IMR-90 (cell line): Measurements from ENCODE around the gene AZIN2. TPM values are rescaled to one million over a fixed set of nuclear protein-coding genes. Genes with fewer than 3 reads are reported as not detected.

Source experiments
- ATAC-seq: fragments of 200-7000 bp; cut with Tn5 transposase; 2 replicates; pipeline ENCODE4 v1.9.1; 2020; ENCODE audit warnings: low read depth, mild to moderate bottlenecking, moderate library complexity
- BruUV-seq: library from RNA; stranded (reverse); fragments of 400-500 nt; replicated peaks from 2 replicates; lab custom pipeline; 2021; lab: Mats Ljungman, UMichigan
- CTCF ChIA-PET: fragments of 300-600 bp; formaldehyde crosslinking; extraction: SDS; loops from one replicate; lab custom pipeline; 2021; ENCODE audit warnings: antibody characterized with exemption; lab: Yijun Ruan, JAX
- POLR2A ChIA-PET: fragments of 300-600 bp; sonication (Branson Sonifier 250); formaldehyde crosslinking; loops from one replicate; lab custom pipeline; 2022; ENCODE audit warnings: antibody characterized with exemption; ENCODE audit not compliant: unreplicated experiment; lab: Charles Lee
- DNase-seq: peaks from one replicate; pipeline ENCODE4 v3.0.0; 2013
- H2AFZ ChIP-seq: replicated peaks from 2 replicates; pipeline ENCODE3; 2013; ENCODE audit warnings: low read length, mild to moderate bottlenecking; ENCODE audit not compliant: poor library complexity
- H2AK5ac ChIP-seq: 2 replicates; pipeline ENCODE4 v1.6.1; 2013; ENCODE audit warnings: low read depth, low read length, inconsistent platforms
- H2AK9ac ChIP-seq: replicated peaks from 2 replicates; pipeline ENCODE3; 2013; ENCODE audit warnings: mild to moderate bottlenecking, low read depth, low read length, moderate library complexity; ENCODE audit not compliant: poor library complexity
- H2BK120ac ChIP-seq: 2 replicates; pipeline ENCODE4 v1.6.1; 2013; ENCODE audit warnings: low read depth, low read length, inconsistent platforms
- H2BK15ac ChIP-seq: 3 replicates; pipeline ENCODE4 v1.6.1; 2013; ENCODE audit warnings: low read depth, low read length, inconsistent platforms
- H2BK20ac ChIP-seq: 2 replicates; pipeline ENCODE4 v1.6.1; 2013; ENCODE audit warnings: low read depth, mild to moderate bottlenecking, inconsistent platforms, low read length, moderate library complexity
- H2BK5ac ChIP-seq: 2 replicates; pipeline ENCODE4 v1.6.1; 2013; ENCODE audit warnings: mild to moderate bottlenecking, low read depth, low read length, inconsistent platforms; ENCODE audit not compliant: poor library complexity, severe bottlenecking
- H3K14ac ChIP-seq: replicated peaks from 2 replicates; pipeline ENCODE4 v1.6.1; 2013; ENCODE audit warnings: low read depth, low read length, inconsistent platforms
- H3K18ac ChIP-seq: 2 replicates; pipeline ENCODE4 v1.6.1; 2013; ENCODE audit warnings: low read depth, low read length, control low read depth
- H3K23ac ChIP-seq: 2 replicates; pipeline ENCODE4 v1.6.1; 2013; ENCODE audit warnings: low read depth, low read length, inconsistent platforms
- H3K27ac ChIP-seq: 2 replicates; pipeline ENCODE4 v1.5.1; 2013; ENCODE audit warnings: mild to moderate bottlenecking, control low read depth, low read length; ENCODE audit not compliant: insufficient read depth
- H3K27me3 ChIP-seq: 2 replicates; pipeline ENCODE4 v1.6.1; 2013; ENCODE audit warnings: low read length; ENCODE audit not compliant: control insufficient read depth, insufficient read depth
- H3K36me3 ChIP-seq: 2 replicates; pipeline ENCODE4 v1.6.1; 2013; ENCODE audit warnings: low read length, mixed read lengths; ENCODE audit not compliant: control insufficient read depth, insufficient read depth
- H3K4ac ChIP-seq: 2 replicates; pipeline ENCODE4 v1.6.1; 2013; ENCODE audit warnings: low read depth, low read length, inconsistent platforms
- H3K4me1 ChIP-seq: 2 replicates; pipeline ENCODE4 v1.6.1; 2013; ENCODE audit warnings: low read length, mixed read lengths; ENCODE audit not compliant: control insufficient read depth, insufficient read depth
- H3K4me2 ChIP-seq: 2 replicates; pipeline ENCODE4 v1.6.1; 2013; ENCODE audit warnings: low read depth, mild to moderate bottlenecking, control low read depth, low read length, moderate library complexity
- H3K4me3 ChIP-seq: 2 replicates; pipeline ENCODE4 v1.5.1; 2013; ENCODE audit warnings: low read depth, mild to moderate bottlenecking, control low read depth, low read length, moderate library complexity; ENCODE audit not compliant: insufficient read depth
- H3K56ac ChIP-seq: 2 replicates; pipeline ENCODE4 v1.6.1; 2013; ENCODE audit warnings: low read length, inconsistent platforms; ENCODE audit not compliant: insufficient read depth; ENCODE audit errors: extremely low read depth
- H3K79me1 ChIP-seq, 2 experiments: 2 replicates each; pipeline ENCODE4 v1.6.1; 2013; ENCODE audit warnings: low read length in 2 of 2, inconsistent platforms in 1 of 2, low read depth in 1 of 2
- H3K9ac ChIP-seq: 2 replicates; pipeline ENCODE4 v1.6.1; 2013; ENCODE audit warnings: low read depth, low read length, control low read depth
- H3K9me1 ChIP-seq: 2 replicates; pipeline ENCODE4 v1.6.1; 2013; ENCODE audit warnings: low read length, inconsistent platforms; ENCODE audit not compliant: insufficient read depth
- H3K9me3 ChIP-seq: 2 replicates; pipeline ENCODE4 v1.6.1; 2013; ENCODE audit warnings: low read length; ENCODE audit not compliant: control insufficient read depth, insufficient read depth
- H4K20me1 ChIP-seq: 2 replicates; pipeline ENCODE4 v1.6.1; 2013; ENCODE audit warnings: low read length, inconsistent platforms; ENCODE audit not compliant: insufficient read depth
- H4K5ac ChIP-seq: 2 replicates; pipeline ENCODE4 v1.6.1; 2013; ENCODE audit warnings: mild to moderate bottlenecking, low read depth, low read length, control low read depth
- H4K8ac ChIP-seq, 2 experiments: 2 replicates each; pipeline ENCODE4 v1.6.1; 2013; ENCODE audit warnings: low read depth in 2 of 2, low read length in 2 of 2, control low read depth in 1 of 2, inconsistent platforms in 1 of 2
- H4K91ac ChIP-seq: 2 replicates; pipeline ENCODE4 v1.6.1; 2013; ENCODE audit warnings: low read depth, low read length, inconsistent platforms; ENCODE audit not compliant: insufficient read depth
- FOS ChIP-seq: fragments of 150-350 bp; IDR thresholded peaks from 2 replicates; pipeline ENCODE4 v1.6.1; 2016; ENCODE audit warnings: low read depth, low read length
- MAZ ChIP-seq: IDR thresholded peaks from 2 replicates; pipeline ENCODE4 v1.6.1; 2012; ENCODE audit warnings: low read depth, mild to moderate bottlenecking, low read length, improper control_type of control experiment, moderate library complexity, borderline replicate concordance
- MXI1 ChIP-seq: IDR thresholded peaks from 2 replicates; pipeline ENCODE4 v1.6.1; 2012; ENCODE audit warnings: low read depth, mild to moderate bottlenecking, low read length, moderate library complexity, borderline replicate concordance
- RAD21 ChIP-seq: IDR thresholded peaks from 2 replicates; pipeline ENCODE4 v1.6.1; 2012; ENCODE audit warnings: low read length, improper control_type of control experiment
- WGBS, 2 experiments: methylation state at CpG; one replicate each; pipeline versions ENCODE4 v1.1.5 to v1.1.7; 2013; ENCODE audit warnings: missing lambda C conversion rate in 2 of 2; ENCODE audit not compliant: insufficient read length in 1 of 2; ENCODE audit errors: extremely low coverage in 2 of 2; 5-methylcytosine and 5-hydroxymethylcytosine counted together
- dilution Hi-C: fragments of 300-500 bp; cut with HindIII; formaldehyde crosslinking; loops from one replicate; pipeline ENCODE4 v1.14.3; 2018; ENCODE audit warnings: low sequenced_read_pairs; ENCODE audit not compliant: unreplicated experiment
- in situ Hi-C: fragments of 300-500 bp; cut with MboI; formaldehyde crosslinking; loops from 3 replicates; pipeline ENCODE4 v1.14.3; 2019; ENCODE audit warnings: low sequenced_read_pairs, inconsistent platforms, mixed read lengths
- intact Hi-C: fragments of 100-400 bp; cut with micrococcal nuclease; formaldehyde crosslinking; loops from 2 replicates; pipeline ENCODE4 v1.10.0; 2022
- polyA plus RNA-seq, 3 experiments: library from polyadenylated mRNA; depleted of rRNA; stranded (reverse); fragments of >200 nt; gene quantifications; 2 replicates each; pipeline ENCODE4 v1.2.3, GENCODE V29; 2012; ENCODE audit warnings: low replicate concordance in 1 of 3
- total RNA-seq: library from RNA; depleted of rRNA; stranded (reverse); fragments of >200 nt; gene quantifications from 2 replicates; pipeline ENCODE4 v1.2.3, GENCODE V29; 2012
- TF ChIP-seq, protein P1 (sequence below): conservative IDR thresholded peaks from 2 replicates; pipeline ENCODE4 v1.5.1; 2012; ENCODE audit warnings: mild to moderate bottlenecking, low read depth, low read length, improper control_type of control experiment

The AZIN2 gene
- total and polyA plus RNA-seq, 2 of the 4 experiments (the other 2 are of a cell fraction): 4.7 to 8.9 TPM

DNA sequence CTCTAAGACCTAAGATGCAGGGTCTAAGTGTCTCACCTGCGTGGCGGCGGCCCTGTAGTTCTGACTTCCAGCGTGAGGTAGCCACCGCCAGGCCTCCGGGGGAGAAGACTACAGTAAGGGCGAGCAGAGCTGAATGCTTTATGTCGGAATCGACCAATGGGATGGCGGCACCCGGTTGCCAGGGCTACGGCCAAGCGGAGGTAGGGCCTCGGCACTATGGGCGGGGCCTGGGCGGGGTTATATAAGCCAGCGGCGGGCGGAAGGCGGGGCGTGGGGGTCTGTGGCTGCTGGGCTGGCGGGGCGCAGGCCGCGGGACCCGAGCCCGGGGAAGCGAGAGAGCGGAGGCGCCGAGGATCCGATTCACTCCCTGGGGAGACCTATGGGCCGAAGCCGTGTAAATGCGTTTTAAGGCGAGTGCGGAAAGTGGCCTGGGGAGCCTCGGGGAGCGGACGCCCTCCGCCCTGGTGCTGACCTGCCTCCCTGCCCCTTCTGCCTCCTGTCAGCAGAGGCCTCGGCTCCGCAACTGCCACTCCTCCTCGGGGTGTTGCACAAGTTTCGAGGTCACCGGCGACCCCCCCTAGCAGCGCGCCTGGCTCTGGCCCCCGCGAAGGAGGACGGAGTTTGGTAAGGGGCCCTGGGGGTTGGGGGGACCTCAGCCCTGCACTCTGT lies at the start of gene AZIN2 (continued):
- TF ChIP-seq, protein P1, sequence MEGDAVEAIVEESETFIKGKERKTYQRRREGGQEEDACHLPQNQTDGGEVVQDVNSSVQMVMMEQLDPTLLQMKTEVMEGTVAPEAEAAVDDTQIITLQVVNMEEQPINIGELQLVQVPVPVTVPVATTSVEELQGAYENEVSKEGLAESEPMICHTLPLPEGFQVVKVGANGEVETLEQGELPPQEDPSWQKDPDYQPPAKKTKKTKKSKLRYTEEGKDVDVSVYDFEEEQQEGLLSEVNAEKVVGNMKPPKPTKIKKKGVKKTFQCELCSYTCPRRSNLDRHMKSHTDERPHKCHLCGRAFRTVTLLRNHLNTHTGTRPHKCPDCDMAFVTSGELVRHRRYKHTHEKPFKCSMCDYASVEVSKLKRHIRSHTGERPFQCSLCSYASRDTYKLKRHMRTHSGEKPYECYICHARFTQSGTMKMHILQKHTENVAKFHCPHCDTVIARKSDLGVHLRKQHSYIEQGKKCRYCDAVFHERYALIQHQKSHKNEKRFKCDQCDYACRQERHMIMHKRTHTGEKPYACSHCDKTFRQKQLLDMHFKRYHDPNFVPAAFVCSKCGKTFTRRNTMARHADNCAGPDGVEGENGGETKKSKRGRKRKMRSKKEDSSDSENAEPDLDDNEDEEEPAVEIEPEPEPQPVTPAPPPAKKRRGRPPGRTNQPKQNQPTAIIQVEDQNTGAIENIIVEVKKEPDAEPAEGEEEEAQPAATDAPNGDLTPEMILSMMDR: no peak
- no peak for TF ChIP-seq FOS

DNA sequence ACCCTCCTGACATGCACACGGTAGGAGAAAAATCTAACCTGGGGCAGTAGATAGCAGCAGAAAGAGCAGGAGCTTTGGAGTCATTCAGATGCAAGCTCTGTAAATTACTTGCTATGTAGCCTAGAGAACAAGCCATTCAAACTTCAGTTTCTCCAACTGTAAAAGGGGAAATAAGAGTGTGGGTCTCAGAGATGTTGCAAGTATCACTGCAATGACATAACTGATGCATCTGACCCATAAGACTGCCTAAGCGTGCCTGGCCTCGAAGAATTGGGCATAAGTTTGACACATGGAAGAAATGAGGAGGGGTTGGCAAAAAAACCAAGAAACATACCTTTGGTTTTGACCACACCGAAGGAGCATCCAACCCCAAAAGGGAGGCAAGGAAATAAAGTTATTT lies 49.4 kb upstream of the AZIN2 start:
- Histone ChIP-seq H2AK9ac (no peak overlapping the region), H2BK20ac (no peak overlapping the region), H2BK120ac (no peak overlapping the region), H3K27me3 (no peaks in the 10 kb centered on the region), H4K20me1 (peaks cover 44% of the 10 kb centered on the region), H3K9me3 (no peaks in the 10 kb centered on the region), H3K56ac (no peak overlapping the region), H3K4ac (no peak overlapping the region), H3K18ac (no peak overlapping the region), H3K9me1 (peaks cover 14% of the 10 kb centered on the region; the same call in 1 of the 2 replicates), H4K5ac (no peak overlapping the region), H2AFZ (no peak overlapping the region), H4K8ac (no peak overlapping the region), H3K4me1 (peaks cover 5% of the 10 kb centered on the region; the same call in 1 of the 2 replicates), H2BK5ac (no peak overlapping the region), H3K4me2 (no peak overlapping the region), H3K23ac (no peak overlapping the region), H3K9ac (no peak overlapping the region), H3K36me3 (peaks cover 10% of the 10 kb centered on the region), H4K91ac (no peak overlapping the region), H3K14ac (no peak overlapping the region), H2AK5ac (no peak overlapping the region), H3K79me1 (peaks cover 50 to 90% of the 10 kb centered on the region in 2 experiments), H3K27ac (no peak overlapping the region), H3K4me3 (no peak overlapping the region), H2BK15ac (no peak overlapping the region)
- in situ Hi-C loops: no loop called here
- TF ChIP-seq MAZ (no peak), MXI1 (no peak), RAD21 (no peak)
- WGBS, 2 experiments: no CpG with 5 or more reads among the region's 4 CpGs
- dilution Hi-C loops: no loop called here
- POLR2A ChIA-PET: no interaction called here
- intact Hi-C loops: no loop called here
- ATAC-seq (no peak), DNase-seq (no peak)
- CTCF ChIA-PET: interaction anchor here (1.2 kb wide), 1 partner anchor 24 kb away, joined by 3 read pairs; no protein-coding TSS in a partner anchor
- no TSS peak for BruUV-seq
